Type B pancreatic cell (in vitro differentiated cells): ENCODE data around the gene GPC6. TPM values are rescaled to one million over a fixed set of nuclear protein-coding genes. Genes with fewer than 3 reads are reported as not detected.
"Not testable (repeated sequence)": the region's sequence is repeated elsewhere in the genome, so short reads cannot be mapped to it uniquely, and the experiment has no call there.

ENCODE experiments used
- DNase-seq: peaks from one replicate; pipeline ENCODE4 v3.0.0; 2021; ENCODE audit warnings: mixed read lengths; ENCODE audit not compliant: unreplicated experiment; ENCODE audit errors: extremely low spot score
- H3K27ac Mint-ChIP-seq: 2 replicates; pipeline ENCODE4 v1.8.0; 2021; ENCODE audit warnings: mild to moderate bottlenecking, mixed read lengths
- H3K27me3 Mint-ChIP-seq: 2 replicates; pipeline ENCODE4 v1.8.0; 2021; ENCODE audit warnings: mixed read lengths
- H3K36me3 Mint-ChIP-seq: 2 replicates; pipeline ENCODE4 v1.8.0; 2021; ENCODE audit warnings: mixed read lengths
- H3K4me1 Mint-ChIP-seq: one replicate; pipeline ENCODE4 v1.8.0; 2021; ENCODE audit warnings: mixed read lengths; ENCODE audit not compliant: unreplicated experiment
- H3K4me3 Mint-ChIP-seq: 2 replicates; pipeline ENCODE4 v1.8.0; 2021; ENCODE audit warnings: mild to moderate bottlenecking, mixed read lengths
- H3K9me3 Mint-ChIP-seq: 2 replicates; pipeline ENCODE4 v1.8.0; 2021; ENCODE audit warnings: mixed read lengths
- CTCF ChIP-seq: fragments of 200-600 bp; sonication (generic); conservative IDR thresholded peaks from 2 replicates; pipeline ENCODE4 v1.5.0; 2021; ENCODE audit warnings: antibody characterized with exemption, mild to moderate bottlenecking
- total RNA-seq: library from RNA; stranded (reverse); gene quantifications from 2 replicates; pipeline ENCODE4 v1.2.1, GENCODE V29; 2021; ENCODE audit warnings: low replicate concordance

GPC6 gene
- total RNA-seq, 1 donor from 2014 or later: 30.5 TPM

- DNase-seq: no peak
- Mint-ChIP-seq H3K36me3 (no peaks in the 10 kb centered on the region), H3K4me1 (no peaks in the 10 kb centered on the region), H3K27ac (no peak overlapping the region), H3K9me3 (peaks cover 14% of the 10 kb centered on the region), H3K4me3 (no peak overlapping the region), H3K27me3 (no peaks in the 10 kb centered on the region)
- no peak for TF ChIP-seq CTCF
Measured at GRCh38 chr13:93193682-93194081, 32.9 kb upstream of the GPC6 start.

- no peak for DNase-seq
- H3K27ac Mint-ChIP-seq: no peak overlapping the region
- TF ChIP-seq CTCF: no peak
Measured at GRCh38 chr13:93199856-93200255, 26.8 kb upstream of the GPC6 start.

GRCh38 chr13:93200626-93201025 lies 26.0 kb upstream of the GPC6 start:
- H3K4me3 Mint-ChIP-seq: no peak overlapping the region
- H3K36me3 Mint-ChIP-seq: no peaks in the 10 kb centered on the region
- DNase-seq: no peak
- peaks cover 4% of the 10 kb centered on the region for H3K4me1 Mint-ChIP-seq
- no peaks in the 10 kb centered on the region for H3K27me3 Mint-ChIP-seq
- no peak overlapping the region for H3K27ac Mint-ChIP-seq
- no peak for TF ChIP-seq CTCF
- H3K9me3 Mint-ChIP-seq: peaks cover under 1% of the 10 kb centered on the region

More at GRCh38 chr13:93199856-93200255, 26.8 kb upstream of the GPC6 start:
- Mint-ChIP-seq H3K27me3 (no peaks in the 10 kb centered on the region), H3K4me3 (no peak overlapping the region), H3K9me3 (peaks cover 8% of the 10 kb centered on the region), H3K36me3 (no peaks in the 10 kb centered on the region), H3K4me1 (peaks cover 4% of the 10 kb centered on the region)

GRCh38 chr13:93201992-93202558 lies 24.5 kb upstream of the GPC6 start:
- Mint-ChIP-seq H3K4me1 (peaks cover 4% of the 10 kb centered on the region), H3K9me3 (no peaks in the 10 kb centered on the region), H3K27me3 (no peaks in the 10 kb centered on the region), H3K4me3 (no peak overlapping the region), H3K36me3 (no peaks in the 10 kb centered on the region), H3K27ac (no peak overlapping the region)
- no peak for TF ChIP-seq CTCF
- DNase-seq: no peak

GRCh38 chr13:93206778-93207392 lies 19.7 kb upstream of the GPC6 start:
- not testable (repeated sequence) for H3K27me3 Mint-ChIP-seq, H3K4me3 Mint-ChIP-seq, DNase-seq, H3K27ac Mint-ChIP-seq, H3K36me3 Mint-ChIP-seq, H3K9me3 Mint-ChIP-seq, H3K4me1 Mint-ChIP-seq

GRCh38 chr13:93216122-93216521 lies 10.5 kb upstream of the GPC6 start:
- Mint-ChIP-seq H3K9me3 (no peaks in the 10 kb centered on the region), H3K4me3 (no peak overlapping the region), H3K27me3 (no peaks in the 10 kb centered on the region), H3K27ac (no peak overlapping the region), H3K4me1 (peaks cover 6% of the 10 kb centered on the region), H3K36me3 (no peaks in the 10 kb centered on the region)
- no peak for TF ChIP-seq CTCF
- DNase-seq: no peak
